ENCODE results near the gene BAIAP2.
A peak's percentile ranks its signal among the peaks of the same experiment; 100 is the strongest.

The BAIAP2 gene

GRCh38 chr17:81044764-81045589, 10.0 kb downstream of the BAIAP2 start:
- no peak overlapping the region for H3K4me3 ChIP-seq (ENCODE audit: low read depth, low read length)
- peaks cover 6% of the 10 kb centered on the region for H3K36me3 ChIP-seq (ENCODE audit: control insufficient read depth, insufficient read depth, low read length)
- no peaks in the 10 kb centered on the region for H3K9me3 ChIP-seq (ENCODE audit: control insufficient read depth, insufficient read depth, low read length)
- H3K4me1 ChIP-seq (ENCODE audit: control insufficient read depth, insufficient read depth, low read length): no peaks in the 10 kb centered on the region
- no peak overlapping the region for H3K9ac ChIP-seq (ENCODE audit: low read depth, low read length)
- H3K27me3 ChIP-seq (ENCODE audit: control insufficient read depth, insufficient read depth, low read length): no peaks in the 10 kb centered on the region

GRCh38 chr17:81045590-81046095, 10.7 kb downstream of the BAIAP2 start:
- Histone ChIP-seq H3K4me1 (ENCODE audit: control insufficient read depth, insufficient read depth, low read length) (no peaks in the 10 kb centered on the region), H3K9ac (ENCODE audit: low read depth, low read length) (no peak overlapping the region), H3K4me3 (ENCODE audit: low read depth, low read length) (no peak overlapping the region), H3K27me3 (ENCODE audit: control insufficient read depth, insufficient read depth, low read length) (no peaks in the 10 kb centered on the region), H3K9me3 (ENCODE audit: control insufficient read depth, insufficient read depth, low read length) (no peaks in the 10 kb centered on the region), H3K36me3 (ENCODE audit: control insufficient read depth, insufficient read depth, low read length) (peaks cover 8% of the 10 kb centered on the region)

GRCh38 chr17:81046132-81046769, 11.3 kb downstream of the BAIAP2 start:
- peaks cover 9% of the 10 kb centered on the region for H3K36me3 ChIP-seq (ENCODE audit: control insufficient read depth, insufficient read depth, low read length)

GRCh38 chr17:81046770-81047359, 11.9 kb downstream of the BAIAP2 start:
- Histone ChIP-seq H3K36me3 (ENCODE audit: control insufficient read depth, insufficient read depth, low read length) (peaks cover 9% of the 10 kb centered on the region), H3K4me1 (ENCODE audit: control insufficient read depth, insufficient read depth, low read length) (no peaks in the 10 kb centered on the region), H3K4me3 (ENCODE audit: low read depth, low read length) (no peak overlapping the region), H3K9ac (ENCODE audit: low read depth, low read length) (no peak overlapping the region), H3K9me3 (ENCODE audit: control insufficient read depth, insufficient read depth, low read length) (no peaks in the 10 kb centered on the region), H3K27me3 (ENCODE audit: control insufficient read depth, insufficient read depth, low read length) (no peaks in the 10 kb centered on the region)

More at GRCh38 chr17:81046132-81046769, 11.3 kb downstream of the BAIAP2 start:
- Histone ChIP-seq H3K4me1 (ENCODE audit: control insufficient read depth, insufficient read depth, low read length) (no peaks in the 10 kb centered on the region), H3K27me3 (ENCODE audit: control insufficient read depth, insufficient read depth, low read length) (no peaks in the 10 kb centered on the region), H3K9me3 (ENCODE audit: control insufficient read depth, insufficient read depth, low read length) (no peaks in the 10 kb centered on the region), H3K4me3 (ENCODE audit: low read depth, low read length) (no peak overlapping the region), H3K9ac (ENCODE audit: low read depth, low read length) (no peak overlapping the region)

GRCh38 chr17:81048827-81049371, 13.9 kb downstream of the BAIAP2 start:
- H3K9me3 ChIP-seq (ENCODE audit: control insufficient read depth, insufficient read depth, low read length): no peaks in the 10 kb centered on the region
- no peak overlapping the region for H3K4me3 ChIP-seq (ENCODE audit: low read depth, low read length)
- peaks cover 9% of the 10 kb centered on the region for H3K36me3 ChIP-seq (ENCODE audit: control insufficient read depth, insufficient read depth, low read length)
- H3K9ac ChIP-seq (ENCODE audit: low read depth, low read length): no peak overlapping the region
- peaks cover 3% of the 10 kb centered on the region for H3K4me1 ChIP-seq (ENCODE audit: control insufficient read depth, insufficient read depth, low read length)
- H3K27me3 ChIP-seq (ENCODE audit: control insufficient read depth, insufficient read depth, low read length): no peaks in the 10 kb centered on the region

GRCh38 chr17:81049372-81049911, 14.5 kb downstream of the BAIAP2 start:
- H3K27me3 ChIP-seq (ENCODE audit: control insufficient read depth, insufficient read depth, low read length): no peaks in the 10 kb centered on the region
- H3K9me3 ChIP-seq (ENCODE audit: control insufficient read depth, insufficient read depth, low read length): no peaks in the 10 kb centered on the region
- H3K4me1 ChIP-seq (ENCODE audit: control insufficient read depth, insufficient read depth, low read length): peaks cover 3% of the 10 kb centered on the region
- no peak overlapping the region for H3K4me3 ChIP-seq (ENCODE audit: low read depth, low read length)
- peaks cover 9% of the 10 kb centered on the region for H3K36me3 ChIP-seq (ENCODE audit: control insufficient read depth, insufficient read depth, low read length)
- H3K9ac ChIP-seq (ENCODE audit: low read depth, low read length): no peak overlapping the region

GRCh38 chr17:81049973-81050551, 15.1 kb downstream of the BAIAP2 start:
- Histone ChIP-seq H3K4me1 (ENCODE audit: control insufficient read depth, insufficient read depth, low read length) (peaks cover 3% of the 10 kb centered on the region), H3K36me3 (ENCODE audit: control insufficient read depth, insufficient read depth, low read length) (peaks cover 9% of the 10 kb centered on the region), H3K27me3 (ENCODE audit: control insufficient read depth, insufficient read depth, low read length) (no peaks in the 10 kb centered on the region), H3K9ac (ENCODE audit: low read depth, low read length) (no peak overlapping the region), H3K4me3 (ENCODE audit: low read depth, low read length) (no peak overlapping the region), H3K9me3 (ENCODE audit: control insufficient read depth, insufficient read depth, low read length) (no peaks in the 10 kb centered on the region)

GRCh38 chr17:81050645-81051625, 16.0 kb downstream of the BAIAP2 start:
- H3K4me3 ChIP-seq (ENCODE audit: low read depth, low read length): no peak overlapping the region
- no peaks in the 10 kb centered on the region for H3K27me3 ChIP-seq (ENCODE audit: control insufficient read depth, insufficient read depth, low read length)
- H3K9me3 ChIP-seq (ENCODE audit: control insufficient read depth, insufficient read depth, low read length): no peaks in the 10 kb centered on the region
- H3K36me3 ChIP-seq (ENCODE audit: control insufficient read depth, insufficient read depth, low read length): peaks cover 12% of the 10 kb centered on the region
- H3K9ac ChIP-seq (ENCODE audit: low read depth, low read length): peak overlapping the region; percentile 24
- peaks cover 3% of the 10 kb centered on the region for H3K4me1 ChIP-seq (ENCODE audit: control insufficient read depth, insufficient read depth, low read length)

- peak overlapping the region; percentile 47 for H3K9ac ChIP-seq (ENCODE audit: low read depth, low read length)
- H3K4me3 ChIP-seq (ENCODE audit: low read depth, low read length): no peak overlapping the region
Observed at GRCh38 chr17:81052199-81052997, 17.4 kb downstream of the BAIAP2 start.

More at GRCh38 chr17:81052199-81052997, 17.4 kb downstream of the BAIAP2 start:
- Histone ChIP-seq H3K27me3 (ENCODE audit: control insufficient read depth, insufficient read depth, low read length) (no peaks in the 10 kb centered on the region), H3K9me3 (ENCODE audit: control insufficient read depth, insufficient read depth, low read length) (no peaks in the 10 kb centered on the region), H3K4me1 (ENCODE audit: control insufficient read depth, insufficient read depth, low read length) (peaks cover 3% of the 10 kb centered on the region), H3K36me3 (ENCODE audit: control insufficient read depth, insufficient read depth, low read length) (peaks cover 18% of the 10 kb centered on the region)
